MCF 10A (cell line): ENCODE data around the gene RBPJ. TPM values are rescaled to one million over a fixed set of nuclear protein-coding genes. Genes with fewer than 3 reads are reported as not detected.
A peak's percentile ranks its signal among the peaks of the same experiment; 100 is the strongest.

Experiments used
- BruUV-seq: library from RNA; stranded (reverse); fragments of 400-500 nt; replicated peaks from 2 replicates; lab custom pipeline; 2021; lab: Mats Ljungman, UMichigan
- CTCF ChIA-PET: fragments of 300-600 bp; sonication (Branson Sonifier 250); formaldehyde crosslinking; extraction: SDS; loops from one replicate; lab custom pipeline; 2021; ENCODE audit warnings: antibody characterized with exemption, inconsistent platforms; lab: Yijun Ruan, JAX
- POLR2A ChIA-PET: fragments of 300-600, 350-650 bp; sonication (Branson Sonifier 250); formaldehyde crosslinking; extraction: SDS; loops from one replicate; lab custom pipeline; 2020; ENCODE audit warnings: antibody characterized with exemption, inconsistent platforms; lab: Yijun Ruan, JAX
- DNase-seq: peaks from one replicate; pipeline ENCODE4 v3.0.0-alpha.2; 2018; ENCODE audit not compliant: unreplicated experiment
- H3K27ac Mint-ChIP-seq: one replicate; pipeline ENCODE4 v1.8.0; 2022; ENCODE audit warnings: mild to moderate bottlenecking, low read depth, mixed read lengths; ENCODE audit not compliant: unreplicated experiment
- H3K27me3 Mint-ChIP-seq: one replicate; pipeline ENCODE4 v1.8.0; 2022; ENCODE audit warnings: mixed read lengths; ENCODE audit not compliant: insufficient read depth, unreplicated experiment
- H3K36me3 Mint-ChIP-seq: one replicate; pipeline ENCODE4 v1.8.0; 2022; ENCODE audit warnings: mild to moderate bottlenecking, moderate library complexity, mixed read lengths; ENCODE audit not compliant: insufficient read depth, unreplicated experiment
- H3K4me1 Mint-ChIP-seq: one replicate; pipeline ENCODE4 v1.8.0; 2022; ENCODE audit warnings: mixed read lengths; ENCODE audit not compliant: insufficient read depth, unreplicated experiment
- H3K4me3 Mint-ChIP-seq: one replicate; pipeline ENCODE4 v1.8.0; 2022; ENCODE audit warnings: mild to moderate bottlenecking, moderate library complexity, mixed read lengths; ENCODE audit not compliant: unreplicated experiment
- H3K9me3 Mint-ChIP-seq: one replicate; pipeline ENCODE4 v1.8.0; 2022; ENCODE audit warnings: mixed read lengths; ENCODE audit not compliant: unreplicated experiment
- intact Hi-C: fragments of 100-400 bp; cut with micrococcal nuclease; formaldehyde crosslinking; loops from 2 replicates; pipeline ENCODE4 v1.14.1; 2022
- total RNA-seq: library from RNA; stranded (reverse); gene quantifications from 2 replicates; pipeline ENCODE4 v1.2.3, GENCODE V29; 2022
- TF ChIP-seq, protein P1 (sequence below): fragments of 200-600 bp; IDR thresholded peaks from one replicate; pipeline ENCODE4 v1.8.0; 2022; ENCODE audit warnings: antibody characterized with exemption, mild to moderate bottlenecking; ENCODE audit not compliant: unreplicated experiment

The RBPJ gene
- total RNA-seq, 1 experiment from 2014 or later, result 74.4 TPM

DNA sequence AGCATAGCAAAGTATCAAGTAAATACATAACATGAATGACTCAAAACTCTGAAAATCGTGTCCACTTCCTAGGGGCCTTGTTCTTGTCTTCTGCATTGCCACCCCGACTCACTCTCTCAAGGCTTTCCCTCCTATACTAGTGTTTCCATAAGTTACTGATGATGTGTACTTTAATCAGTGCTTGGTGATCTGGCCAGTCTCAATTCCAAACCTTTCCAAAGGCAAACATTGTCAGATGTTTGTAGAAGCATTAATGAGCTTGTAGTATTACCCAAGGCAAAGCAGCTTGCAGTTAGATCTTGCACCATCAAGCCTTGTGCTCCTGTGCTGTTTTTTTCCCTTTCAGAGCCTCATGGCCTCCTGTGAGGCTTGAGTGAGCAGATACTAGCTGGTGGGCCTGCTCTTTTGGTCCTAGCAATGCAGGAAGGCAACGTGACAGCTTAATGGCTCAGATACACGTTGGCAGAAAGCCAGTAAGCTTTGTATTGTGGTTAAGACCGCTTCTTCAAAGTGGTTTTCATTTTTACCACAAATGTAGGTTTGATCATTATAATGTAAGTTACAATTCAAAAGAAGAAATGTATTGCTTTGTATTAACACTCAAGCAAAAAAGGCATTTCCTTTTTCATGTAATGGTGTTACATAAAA, 51.8 kb downstream of the RBPJ start:
- Mint-ChIP-seq H3K27ac (no peak overlapping the region), H3K36me3 (peaks cover 13% of the 10 kb centered on the region), H3K9me3 (no peaks in the 10 kb centered on the region), H3K4me3 (no peak overlapping the region), H3K4me1 (peaks cover 25% of the 10 kb centered on the region), H3K27me3 (no peaks in the 10 kb centered on the region)
- peak; percentile 40 for DNase-seq
- POLR2A ChIA-PET, result interaction anchor here (1.3 kb wide), 1 partner anchor 8 kb away, joined by 6 read pairs; no protein-coding TSS in a partner anchor
- TF ChIP-seq, protein P1, sequence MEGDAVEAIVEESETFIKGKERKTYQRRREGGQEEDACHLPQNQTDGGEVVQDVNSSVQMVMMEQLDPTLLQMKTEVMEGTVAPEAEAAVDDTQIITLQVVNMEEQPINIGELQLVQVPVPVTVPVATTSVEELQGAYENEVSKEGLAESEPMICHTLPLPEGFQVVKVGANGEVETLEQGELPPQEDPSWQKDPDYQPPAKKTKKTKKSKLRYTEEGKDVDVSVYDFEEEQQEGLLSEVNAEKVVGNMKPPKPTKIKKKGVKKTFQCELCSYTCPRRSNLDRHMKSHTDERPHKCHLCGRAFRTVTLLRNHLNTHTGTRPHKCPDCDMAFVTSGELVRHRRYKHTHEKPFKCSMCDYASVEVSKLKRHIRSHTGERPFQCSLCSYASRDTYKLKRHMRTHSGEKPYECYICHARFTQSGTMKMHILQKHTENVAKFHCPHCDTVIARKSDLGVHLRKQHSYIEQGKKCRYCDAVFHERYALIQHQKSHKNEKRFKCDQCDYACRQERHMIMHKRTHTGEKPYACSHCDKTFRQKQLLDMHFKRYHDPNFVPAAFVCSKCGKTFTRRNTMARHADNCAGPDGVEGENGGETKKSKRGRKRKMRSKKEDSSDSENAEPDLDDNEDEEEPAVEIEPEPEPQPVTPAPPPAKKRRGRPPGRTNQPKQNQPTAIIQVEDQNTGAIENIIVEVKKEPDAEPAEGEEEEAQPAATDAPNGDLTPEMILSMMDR, result no peak
- intact Hi-C loops, result no loop called here
- BruUV-seq, result no TSS peak
- CTCF ChIA-PET, result interaction anchor here (1.1 to 1.5 kb wide), 2 partner anchors 13 to 42 kb away, joined by 4 to 9 read pairs; no protein-coding TSS in a partner anchor

DNA sequence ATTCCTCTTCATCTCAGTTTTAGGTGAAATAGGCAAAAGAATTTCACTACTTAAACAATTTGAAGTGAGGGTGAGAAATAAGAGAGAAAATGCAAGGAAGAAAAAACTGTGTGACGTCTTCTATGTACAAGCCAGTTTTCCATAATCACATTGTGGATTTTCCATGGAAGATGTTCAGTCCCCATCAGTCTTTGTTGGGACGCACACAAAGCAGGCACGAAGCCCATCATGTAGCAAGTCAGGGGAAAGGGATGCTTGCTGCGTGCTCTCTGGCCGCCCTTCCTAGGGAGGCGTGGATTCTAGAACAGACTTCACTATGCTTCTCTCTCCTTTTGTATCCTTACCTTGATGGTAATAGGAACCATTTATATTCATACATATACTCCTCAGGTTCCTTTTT, 54.7 kb downstream of the RBPJ start:
- BruUV-seq, result no TSS peak
- Mint-ChIP-seq H3K27ac (no peak overlapping the region), H3K27me3 (no peaks in the 10 kb centered on the region), H3K9me3 (no peaks in the 10 kb centered on the region), H3K4me3 (no peak overlapping the region), H3K36me3 (peaks cover 6% of the 10 kb centered on the region), H3K4me1 (peaks cover 11% of the 10 kb centered on the region)
- ChIA-PET CTCF (interaction anchor here (0.6 kb wide), 2 partner anchors 374 to 569 kb away, joined by 3 to 4 read pairs; no protein-coding TSS in a partner anchor), POLR2A (no interaction called here)
- TF ChIP-seq, protein P1, result no peak
- intact Hi-C loops, result no loop called here
- DNase-seq, result no peak

DNA sequence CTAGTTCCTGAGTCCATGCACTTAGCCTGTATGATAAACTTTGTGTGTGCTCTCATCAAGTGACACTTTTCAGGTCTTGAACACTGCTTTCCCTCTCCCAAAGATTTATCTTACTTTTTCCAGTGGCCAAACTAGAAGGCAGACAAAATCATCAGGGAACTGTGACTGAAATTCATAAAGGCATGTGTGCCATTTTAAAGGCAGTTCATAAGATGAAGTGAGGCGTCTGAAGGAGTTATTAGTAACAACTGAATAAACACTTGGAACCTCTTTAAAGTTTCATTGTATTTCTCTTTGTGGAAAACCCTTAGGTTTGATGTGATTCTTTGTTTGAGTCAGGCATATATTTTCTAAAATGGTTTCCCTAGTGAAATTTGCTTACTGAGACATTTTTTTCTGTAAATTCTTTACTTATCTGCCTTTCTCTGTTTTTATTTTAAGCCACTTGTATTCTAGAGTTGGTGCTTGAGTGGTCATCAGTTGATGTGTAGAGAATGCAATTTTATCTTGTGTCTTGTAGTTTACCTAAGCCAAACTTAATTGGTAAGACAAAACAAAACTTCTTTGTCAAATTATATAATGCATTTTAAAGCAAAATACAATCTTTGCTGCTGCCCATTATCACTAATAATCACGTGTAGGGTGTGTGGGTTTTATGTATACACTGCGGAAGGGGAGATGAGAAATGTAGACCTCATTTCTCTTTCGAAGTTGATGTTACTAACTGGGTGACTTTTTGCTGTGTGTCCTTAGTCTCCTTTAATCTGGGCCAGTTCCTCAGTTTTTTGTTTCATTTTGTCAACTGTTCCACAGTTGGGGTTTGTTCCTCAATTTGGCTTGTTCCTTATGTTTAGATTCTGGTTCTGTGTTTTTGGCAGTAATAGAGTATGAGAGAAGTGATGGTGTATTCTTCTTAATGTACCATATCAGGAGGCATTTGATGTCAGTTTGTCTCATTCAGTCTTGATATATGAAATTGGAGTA, 56.8 kb downstream of the RBPJ start:
- H3K4me1 Mint-ChIP-seq, result peaks cover 2% of the 10 kb centered on the region
- H3K27ac Mint-ChIP-seq, result no peak overlapping the region
- H3K27me3 Mint-ChIP-seq, result no peaks in the 10 kb centered on the region
- ChIA-PET CTCF (interaction anchor here (0.6 to 1.2 kb wide), 2 partner anchors 33 to 34 kb away, joined by 3 to 4 read pairs; no protein-coding TSS in a partner anchor), POLR2A (no interaction called here)
- H3K4me3 Mint-ChIP-seq, result no peak overlapping the region
- intact Hi-C loops, result no loop called here
- no peak for DNase-seq
- BruUV-seq, result no TSS peak
- no peaks in the 10 kb centered on the region for H3K9me3 Mint-ChIP-seq
- peaks cover 6% of the 10 kb centered on the region for H3K36me3 Mint-ChIP-seq
- TF ChIP-seq, protein P1, result no peak

DNA sequence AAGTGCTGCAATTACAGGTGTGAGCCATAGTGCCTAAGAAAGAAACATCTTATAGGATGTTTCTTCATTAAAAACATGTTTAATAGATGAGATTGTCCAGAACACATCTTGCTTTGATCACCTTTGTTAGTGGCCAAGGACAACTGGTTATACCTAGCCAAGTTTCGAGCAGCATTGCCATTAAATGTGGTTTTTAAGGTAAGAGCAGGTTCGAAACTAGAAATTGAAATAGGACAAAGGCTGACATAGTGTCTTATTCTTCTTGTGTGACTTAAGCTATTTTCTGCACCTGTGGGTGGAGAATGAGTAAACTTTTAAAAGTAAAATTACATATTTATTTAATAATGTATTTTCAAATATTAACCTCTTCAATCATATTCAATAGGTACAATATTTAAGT, 59.0 kb downstream of the RBPJ start:
- H3K4me1 Mint-ChIP-seq, result no peaks in the 10 kb centered on the region
- TF ChIP-seq, protein P1, result no peak
- no peaks in the 10 kb centered on the region for H3K27me3 Mint-ChIP-seq
- no TSS peak for BruUV-seq
- no peaks in the 10 kb centered on the region for H3K9me3 Mint-ChIP-seq
- H3K4me3 Mint-ChIP-seq, result no peak overlapping the region
- POLR2A ChIA-PET, result interaction anchor here (1.8 kb wide), 1 partner anchor 7 kb away, joined by 6 read pairs; no protein-coding TSS in a partner anchor
- CTCF ChIA-PET, result interaction anchor here (3.6 kb wide), 1 partner anchor 50 kb away, joined by 15 read pairs; no protein-coding TSS in a partner anchor
- no peaks in the 10 kb centered on the region for H3K36me3 Mint-ChIP-seq
- H3K27ac Mint-ChIP-seq, result no peak overlapping the region
- no peak for DNase-seq
- intact Hi-C loops, result no loop called here
